Breast epithelium (tissue), 3 donors: ENCODE measurements around the gene SHCBP1.

Source experiments
- POLR2A ChIP-seq: fragments of 450-650 bp; IDR thresholded peaks from one replicate; pipeline ENCODE4 v1.6.1; 2016; ENCODE audit warnings: antibody characterized with exemption, mild to moderate bottlenecking, moderate library complexity
- POLR2AphosphoS5 ChIP-seq, 3 donors: sonication (generic); formaldehyde crosslinking; IDR thresholded peaks; one replicate each; pipeline ENCODE4 v1.6.1; 2017; ENCODE audit warnings: antibody characterized with exemption in 3 of 3
- TF ChIP-seq, protein P1 (sequence below), 3 donors: fragments of 450-650 bp; IDR thresholded peaks; one replicate each; pipeline ENCODE4 v1.5.1; 2016 to 2017; ENCODE audit warnings: antibody characterized with exemption in 3 of 3, mild to moderate bottlenecking in 3 of 3, moderate library complexity in 3 of 3

DNA sequence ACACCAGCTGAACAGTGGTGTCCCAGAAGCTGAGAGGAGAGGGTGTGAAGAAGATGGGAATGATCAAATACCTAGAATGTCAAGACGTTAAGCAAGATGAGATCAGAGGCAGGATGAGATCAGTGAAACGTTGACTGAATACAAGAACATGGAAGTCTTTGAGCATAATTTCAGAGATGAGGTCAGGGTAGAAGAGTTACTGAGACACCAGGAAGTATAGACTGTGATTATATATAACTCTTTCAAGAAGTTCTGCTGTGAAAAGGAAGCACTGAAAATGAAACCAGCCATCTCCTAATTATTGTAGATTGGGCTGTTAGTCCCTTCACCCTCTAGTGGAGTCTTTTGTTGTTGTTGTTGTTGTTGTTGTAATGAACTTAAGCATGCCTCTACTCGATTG lies 9.1 kb downstream of the SHCBP1 start:
- TF ChIP-seq POLR2AphosphoS5 (IDR thresholded peaks at IDR 0.05) (no peak), POLR2A (no peak)
- TF ChIP-seq, protein P1, sequence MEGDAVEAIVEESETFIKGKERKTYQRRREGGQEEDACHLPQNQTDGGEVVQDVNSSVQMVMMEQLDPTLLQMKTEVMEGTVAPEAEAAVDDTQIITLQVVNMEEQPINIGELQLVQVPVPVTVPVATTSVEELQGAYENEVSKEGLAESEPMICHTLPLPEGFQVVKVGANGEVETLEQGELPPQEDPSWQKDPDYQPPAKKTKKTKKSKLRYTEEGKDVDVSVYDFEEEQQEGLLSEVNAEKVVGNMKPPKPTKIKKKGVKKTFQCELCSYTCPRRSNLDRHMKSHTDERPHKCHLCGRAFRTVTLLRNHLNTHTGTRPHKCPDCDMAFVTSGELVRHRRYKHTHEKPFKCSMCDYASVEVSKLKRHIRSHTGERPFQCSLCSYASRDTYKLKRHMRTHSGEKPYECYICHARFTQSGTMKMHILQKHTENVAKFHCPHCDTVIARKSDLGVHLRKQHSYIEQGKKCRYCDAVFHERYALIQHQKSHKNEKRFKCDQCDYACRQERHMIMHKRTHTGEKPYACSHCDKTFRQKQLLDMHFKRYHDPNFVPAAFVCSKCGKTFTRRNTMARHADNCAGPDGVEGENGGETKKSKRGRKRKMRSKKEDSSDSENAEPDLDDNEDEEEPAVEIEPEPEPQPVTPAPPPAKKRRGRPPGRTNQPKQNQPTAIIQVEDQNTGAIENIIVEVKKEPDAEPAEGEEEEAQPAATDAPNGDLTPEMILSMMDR (IDR thresholded peaks at IDR 0.05): no peak
